Left kidney (tissue), 2 donors: Measurements from ENCODE around the gene CHCHD3. TPM values are rescaled to one million over a fixed set of nuclear protein-coding genes. Genes with fewer than 3 reads are reported as not detected.
"Not testable (repeated sequence)": the region's sequence is repeated elsewhere in the genome, so short reads cannot be mapped to it uniquely, and the experiment has no call there.

Source experiments
- DNase-seq: peaks from one replicate; pipeline ENCODE4 v3.0.0-alpha.2; 2013
- polyA plus RNA-seq: library from polyadenylated mRNA; unstranded; fragments of 120-200 nt; gene quantifications from one replicate; pipeline ENCODE4 v1.2.1, GENCODE V29; 2013; ENCODE audit not compliant: insufficient read length

The CHCHD3 gene
- polyA plus RNA-seq, 1 donor: 82.6 TPM

- no peak for DNase-seq
These were observed 72.3 kb downstream of the CHCHD3 start for GRCh38 chr7:133009426-133010252.

DNA sequence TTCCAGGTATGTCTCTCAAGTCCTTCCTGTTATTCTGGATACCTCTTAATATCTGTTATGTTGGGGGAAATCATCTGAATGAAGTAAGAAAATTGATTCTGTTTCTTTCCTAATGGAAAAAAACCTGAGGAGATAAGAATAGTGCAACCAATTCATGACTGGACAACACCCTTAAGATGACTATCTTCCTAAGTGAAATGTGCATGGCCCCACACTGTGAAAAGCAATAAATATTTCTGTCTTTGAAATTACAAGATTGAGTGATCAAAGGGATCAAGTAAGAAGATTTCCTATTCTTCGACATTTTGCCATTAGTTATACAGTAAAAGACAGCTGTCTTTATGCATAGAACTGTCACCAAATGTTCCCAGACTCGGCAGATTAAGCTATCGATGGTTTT is 73.9 kb downstream of the CHCHD3 start:
- DNase-seq: no peak

GRCh38 chr7:133003052-133003910 is 78.6 kb downstream of the CHCHD3 start:
- no peak for DNase-seq

DNA sequence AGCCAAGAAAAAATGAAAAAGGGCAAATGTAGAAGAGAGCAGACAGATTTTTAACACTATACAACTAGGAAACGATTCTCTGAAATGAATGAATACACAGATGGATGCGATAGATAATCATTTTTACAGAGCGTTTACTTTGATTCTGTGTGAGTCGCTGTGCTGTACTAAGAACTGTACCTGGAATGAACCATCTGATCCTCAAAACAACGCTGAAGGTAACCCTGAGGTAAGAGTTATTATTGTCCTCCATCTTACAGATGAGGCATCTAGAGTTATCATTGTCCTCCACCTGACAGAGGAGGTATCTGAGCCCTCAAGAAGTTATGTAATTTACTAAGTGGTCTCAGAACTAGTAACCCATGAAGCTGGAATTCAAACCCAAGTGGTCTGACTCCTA is 80.2 kb downstream of the CHCHD3 start:
- no peak for DNase-seq

- DNase-seq: no peak
These were observed 82.0 kb downstream of the CHCHD3 start for GRCh38 chr7:132999845-133000244.

DNA sequence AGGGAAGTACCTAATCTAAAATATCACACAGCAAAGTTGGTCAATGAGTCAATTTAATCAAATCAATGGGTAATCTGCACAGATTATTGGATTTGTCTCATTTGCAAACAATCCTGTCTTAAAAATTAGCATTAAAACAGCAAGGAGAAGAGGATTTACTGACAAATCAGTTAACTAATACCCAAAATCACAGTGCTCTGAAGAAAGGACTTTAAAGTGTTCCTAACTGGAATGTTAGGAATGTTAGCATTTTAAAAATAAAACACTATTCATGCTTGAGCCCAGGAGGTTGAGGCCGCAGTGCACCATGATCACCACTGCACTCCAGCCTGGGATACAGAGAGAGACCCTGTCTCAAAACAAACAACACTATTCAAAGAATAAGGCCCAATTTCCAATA is 83.1 kb downstream of the CHCHD3 start:
- no peak for DNase-seq

DNA sequence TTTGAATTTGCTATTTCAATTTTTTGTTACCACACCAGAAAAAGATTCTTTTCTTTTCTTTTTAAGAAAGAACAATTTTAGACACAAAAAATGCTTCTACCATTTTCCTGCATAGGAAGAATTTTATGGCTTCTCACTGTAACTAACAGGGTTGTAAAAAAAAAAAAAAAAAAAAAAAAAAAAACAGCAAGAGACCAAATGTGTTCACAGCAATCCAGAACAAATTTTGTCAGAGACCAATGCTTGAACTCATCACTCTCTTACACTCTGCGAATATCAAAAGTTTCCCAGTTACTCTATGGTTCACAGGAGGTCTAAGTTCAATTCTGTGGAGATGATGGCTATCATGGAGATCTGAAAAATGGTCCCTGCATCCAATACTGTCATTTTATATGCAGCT is 84.4 kb downstream of the CHCHD3 start:
- DNase-seq: no peak

- DNase-seq: no peak
These were observed 85.2 kb downstream of the CHCHD3 start for GRCh38 chr7:132996581-132997242.

- DNase-seq: no peak
These were observed 88.4 kb downstream of the CHCHD3 start for GRCh38 chr7:132993377-132994013.

DNA sequence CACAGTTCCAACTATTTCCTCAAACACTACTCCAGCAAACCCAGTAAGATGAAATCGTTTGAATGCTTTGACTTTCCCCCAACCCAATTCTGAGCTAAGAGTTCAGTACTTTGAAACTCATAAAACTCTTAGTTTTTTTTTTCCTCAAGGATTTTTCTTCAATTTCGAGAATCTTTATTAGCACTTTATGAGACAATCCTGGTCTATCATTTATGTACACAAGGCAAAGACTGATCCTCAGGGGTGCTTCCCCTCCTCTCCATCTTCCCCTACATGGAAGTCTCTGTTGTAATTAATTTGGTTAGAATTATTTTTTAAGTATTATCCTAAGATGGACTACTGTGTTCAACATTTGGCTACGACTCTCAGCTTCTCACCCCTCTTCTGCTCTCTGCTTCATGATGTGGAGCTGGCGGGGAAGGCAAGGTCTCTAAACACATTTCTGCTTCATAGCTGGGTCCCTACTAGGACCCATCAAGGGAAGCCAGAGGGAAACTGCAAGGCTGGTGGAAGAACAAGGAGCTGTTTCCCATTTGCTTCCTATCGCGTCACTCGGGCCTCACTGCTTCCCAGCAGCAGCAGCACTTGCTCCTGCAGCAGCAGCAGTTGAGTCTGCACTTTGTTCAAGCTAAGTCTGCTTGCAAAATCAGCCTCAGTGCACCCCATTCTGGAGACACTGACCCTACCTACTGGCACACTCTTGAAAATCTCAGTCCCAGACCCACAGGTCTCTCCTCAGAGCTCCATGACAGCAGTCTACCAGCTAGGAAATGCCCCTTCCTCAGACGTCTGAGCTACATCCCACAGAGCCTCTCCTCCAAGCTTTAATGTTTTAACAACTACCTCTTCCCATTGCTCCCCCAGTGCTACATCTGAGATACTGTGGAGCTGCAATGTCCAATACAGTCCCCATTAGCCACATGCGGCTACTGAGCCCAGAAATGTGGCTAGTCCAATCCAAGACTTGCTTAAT is 90.0 kb downstream of the CHCHD3 start:
- no peak for DNase-seq

GRCh38 chr7:132988117-132988516 is 93.8 kb downstream of the CHCHD3 start:
- DNase-seq: no peak

DNA sequence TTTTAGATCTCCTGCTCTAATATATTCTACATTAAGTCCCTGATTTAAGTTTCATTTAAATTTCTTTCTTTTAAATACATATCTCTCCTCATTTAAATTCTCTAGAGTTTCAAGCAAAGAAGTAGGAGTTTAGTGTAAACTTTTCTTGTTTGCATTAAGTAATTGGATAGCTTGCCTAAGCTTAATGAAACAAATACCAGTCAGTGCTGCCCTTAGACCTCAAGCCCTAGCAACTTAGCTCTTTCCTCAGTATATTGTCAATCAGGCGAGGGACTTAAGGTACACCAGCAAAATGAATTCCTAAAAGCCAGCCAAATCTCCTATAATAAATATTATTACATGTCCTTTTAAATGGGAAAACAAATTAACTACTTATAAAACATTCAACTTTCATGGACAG is 101.5 kb downstream of the CHCHD3 start:
- DNase-seq: no peak

- no peak for DNase-seq
These were observed 102.4 kb downstream of the CHCHD3 start for GRCh38 chr7:132979524-132979923.

GRCh38 chr7:132977234-132977633 is 104.7 kb downstream of the CHCHD3 start:
- no peak for DNase-seq

GRCh38 chr7:132972745-132973144 is 109.1 kb downstream of the CHCHD3 start:
- no peak for DNase-seq

DNA sequence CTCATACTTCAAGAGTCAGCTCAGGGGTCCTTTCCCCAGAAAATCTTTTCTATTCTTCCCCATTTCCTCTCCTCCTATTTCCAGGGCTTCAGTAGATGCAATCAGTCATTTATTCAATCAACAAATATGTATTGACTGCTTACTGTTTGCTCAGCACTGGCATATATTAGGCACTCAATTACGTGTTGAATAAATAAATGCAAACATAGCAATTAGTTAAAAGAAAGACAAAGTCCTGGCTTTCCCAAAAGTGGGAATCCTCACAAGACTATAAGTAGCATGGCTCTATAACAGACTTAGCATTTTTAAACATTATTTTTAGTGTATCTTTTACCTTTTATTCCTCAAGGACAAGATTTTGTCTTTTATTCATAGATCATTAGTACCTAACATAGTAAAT is 111.6 kb downstream of the CHCHD3 start:
- DNase-seq: no peak

DNA sequence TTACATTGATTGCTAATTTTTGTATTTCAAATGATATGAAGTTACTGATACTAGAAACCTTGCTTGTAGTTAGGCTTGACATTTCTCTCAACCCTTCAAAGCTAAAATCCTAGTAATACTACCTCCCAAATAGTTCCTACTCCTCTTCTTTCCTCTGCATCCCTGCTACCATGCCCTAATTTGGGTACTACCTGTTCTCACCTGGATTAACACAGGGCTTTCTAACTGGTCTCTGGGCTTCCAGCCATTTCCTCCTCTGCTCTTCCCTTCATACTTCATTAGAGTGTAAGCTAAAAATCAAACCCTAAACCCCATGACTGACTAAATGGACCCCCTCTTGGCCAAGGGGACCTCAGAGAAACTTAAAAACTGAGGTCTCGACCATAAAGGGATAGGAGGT is 112.4 kb downstream of the CHCHD3 start:
- no peak for DNase-seq

DNA sequence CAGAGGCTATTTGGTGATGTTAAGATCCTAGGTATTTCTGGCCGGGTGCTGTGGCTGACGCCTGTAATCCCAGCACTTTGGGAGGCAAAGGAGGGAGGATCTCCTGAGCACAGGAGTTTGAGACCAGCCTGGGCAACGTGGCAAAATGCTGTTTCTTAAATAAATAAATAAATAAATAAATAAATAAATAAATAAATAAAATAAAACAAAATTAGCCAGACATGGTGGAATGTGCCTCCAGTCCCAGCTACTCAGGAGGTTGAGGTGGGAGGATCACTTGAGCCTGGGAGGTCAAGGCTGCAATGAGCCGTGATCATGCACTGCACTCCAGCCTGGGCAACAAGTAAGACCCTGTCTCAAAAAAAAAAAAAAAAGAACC is 114.4 kb downstream of the CHCHD3 start:
- DNase-seq: not testable (repeated sequence)

DNA sequence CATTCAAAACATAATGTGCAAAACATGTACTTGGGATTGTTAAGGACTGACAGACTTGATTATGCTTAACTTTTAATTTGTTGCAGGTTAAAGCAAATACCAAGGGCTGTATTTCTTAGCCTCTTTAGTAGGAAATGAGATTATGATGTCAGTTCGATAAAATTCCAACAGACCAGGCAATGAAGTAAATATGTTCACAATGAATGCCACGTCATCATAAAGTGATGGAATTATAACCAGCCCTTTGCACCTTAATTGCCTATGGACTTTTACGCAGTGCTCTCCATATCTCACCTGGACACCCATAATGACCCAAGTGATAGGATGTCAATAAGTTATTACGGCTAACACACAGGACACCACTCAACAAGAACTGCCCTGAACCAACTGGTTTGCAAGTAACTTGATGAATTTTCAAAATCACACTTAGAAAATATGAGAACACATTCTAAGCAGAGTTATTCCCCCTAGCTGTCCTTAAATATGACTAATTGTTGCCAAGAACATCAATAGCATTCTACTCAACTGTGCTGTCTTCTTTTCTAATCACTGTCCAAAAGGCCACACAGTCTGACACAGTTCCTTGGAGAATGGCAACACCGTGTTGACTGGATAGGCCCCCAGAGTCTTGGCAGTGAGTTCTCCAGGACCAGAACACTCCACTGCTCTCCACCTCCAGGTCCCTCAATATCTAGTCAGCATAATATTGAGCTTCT is 115.0 kb downstream of the CHCHD3 start:
- DNase-seq: no peak

- no peak for DNase-seq
These were observed 115.9 kb downstream of the CHCHD3 start for GRCh38 chr7:132965951-132966350.
